HepG2 (cell line): ENCODE measurements around the gene COA3. TPM values are rescaled to one million over a fixed set of nuclear protein-coding genes. Genes with fewer than 3 reads are reported as not detected.

Source experiments
- FLYWCH1 ChIP-seq: sonication (generic); formaldehyde crosslinking; IDR thresholded peaks from 2 replicates; pipeline ENCODE4 v1.8.1; 2023; ENCODE audit warnings: mild to moderate bottlenecking, missing genetic modification reagents
- FOSL1 ChIP-seq: sonication (generic); formaldehyde crosslinking; IDR thresholded peaks from 2 replicates; pipeline ENCODE4 v1.9.0; 2021; ENCODE audit warnings: missing genetic modification reagents, borderline replicate concordance
- HDAC6 ChIP-seq: fragments of 200-600 bp; sonication (generic); IDR thresholded peaks from 2 replicates; pipeline ENCODE4 v1.7.0; 2017; ENCODE audit warnings: mild to moderate bottlenecking, antibody characterized with exemption, low read length, low read depth
- JUN ChIP-seq: sonication (generic); formaldehyde crosslinking; IDR thresholded peaks from 2 replicates; pipeline ENCODE4 v1.4.0; 2020; ENCODE audit warnings: mild to moderate bottlenecking, missing genetic modification reagents
- NBN ChIP-seq: fragments of 450-650 bp; conservative IDR thresholded peaks from 2 replicates; pipeline ENCODE4 v1.6.1; 2017
- NFYC ChIP-seq: IDR thresholded peaks from 2 replicates; pipeline ENCODE4 v1.6.1; 2016; ENCODE audit warnings: missing genetic modification reagents, missing compliant biosample characterization
- PBX3 ChIP-seq: sonication (generic); formaldehyde crosslinking; IDR thresholded peaks from 2 replicates; pipeline ENCODE4 v1.8.1; 2023; ENCODE audit warnings: missing genetic modification reagents, inconsistent platforms, borderline replicate concordance
- PHF20 ChIP-seq: sonication (generic); formaldehyde crosslinking; IDR thresholded peaks from 2 replicates; pipeline ENCODE4 v1.5.0; 2020; ENCODE audit warnings: mild to moderate bottlenecking, missing genetic modification reagents
- PITX1 ChIP-seq: sonication (generic); formaldehyde crosslinking; IDR thresholded peaks from 2 replicates; pipeline ENCODE4 v1.5.1; 2020; ENCODE audit warnings: mild to moderate bottlenecking, missing genetic modification reagents
- RAD21 ChIP-seq: fragments of 450-650 bp; formaldehyde crosslinking; IDR thresholded peaks from 2 replicates; pipeline ENCODE4 v1.5.0; 2020; ENCODE audit warnings: mild to moderate bottlenecking
- RBAK ChIP-seq: sonication (generic); formaldehyde crosslinking; IDR thresholded peaks from 2 replicates; pipeline ENCODE4 v1.5.1; 2020; ENCODE audit warnings: mild to moderate bottlenecking, missing genetic modification reagents
- TSC22D2 ChIP-seq: sonication (generic); formaldehyde crosslinking; IDR thresholded peaks from 2 replicates; pipeline ENCODE4 v1.5.1; 2020; ENCODE audit warnings: missing genetic modification reagents, mild to moderate bottlenecking, borderline replicate concordance
- ZNF205 ChIP-seq: IDR thresholded peaks from 2 replicates; pipeline ENCODE4 v1.6.1; 2018; ENCODE audit warnings: missing biosample characterization, missing genetic modification reagents
- ZNF414 ChIP-seq: sonication (generic); formaldehyde crosslinking; IDR thresholded peaks from 2 replicates; pipeline ENCODE4 v1.5.0; 2020; ENCODE audit warnings: missing genetic modification reagents
- ZNF879 ChIP-seq: sonication (generic); formaldehyde crosslinking; IDR thresholded peaks from 2 replicates; pipeline ENCODE4 v1.8.1; 2023; ENCODE audit warnings: missing genetic modification reagents
- ZNF891 ChIP-seq: sonication (generic); formaldehyde crosslinking; IDR thresholded peaks from 2 replicates; pipeline ENCODE4 v1.5.0; 2020; ENCODE audit warnings: mild to moderate bottlenecking, missing genetic modification reagents
- polyA plus RNA-seq, 8 experiments: library from polyadenylated mRNA; depleted of rRNA in 3 of 8; stranded (reverse) in 7 of 8; unstranded in 1 of 8; fragments of >200 nt; fragmentation: Illumina TruSeq in 4 of 8; extraction: Trizol in 4 of 8; gene quantifications; 2 replicates each; pipeline versions ENCODE4 v1.2.1 to v1.2.3, GENCODE V29; 2011 to 2016; ENCODE audit warnings: low read depth in 4 of 8, missing spikeins in 1 of 8, mixed read lengths in 1 of 8; ENCODE audit not compliant: insufficient read depth in 1 of 8
- total RNA-seq, 5 experiments: library from RNA; depleted of rRNA; stranded (reverse); fragments of >200 nt; fragmentation: Illumina TruSeq; extraction: Trizol; gene quantifications; 2 replicates each; pipeline ENCODE4 v1.2.3, GENCODE V29; 2016; ENCODE audit warnings: low read depth in 1 of 5
- TF ChIP-seq, protein P1 (sequence below): IDR thresholded peaks from 2 replicates; pipeline ENCODE4 v1.6.1; 2016; ENCODE audit warnings: mild to moderate bottlenecking, missing biosample characterization, missing genetic modification reagents
- TF ChIP-seq, protein P2 (sequence below): sonication (generic); formaldehyde crosslinking; IDR thresholded peaks from 2 replicates; pipeline ENCODE4 v1.5.0; 2020; ENCODE audit warnings: mild to moderate bottlenecking, missing genetic modification reagents, borderline replicate concordance
- TF ChIP-seq, protein P3 (sequence below): IDR thresholded peaks from 2 replicates; pipeline ENCODE4 v1.6.1; 2016; ENCODE audit warnings: missing biosample characterization, missing genetic modification reagents, low read depth

COA3 gene
- total and polyA plus RNA-seq, 2 of the 13 experiments (the other 11 are each of a cell fraction or from before 2014, with no cell fraction given): 133 to 202 TPM

DNA sequence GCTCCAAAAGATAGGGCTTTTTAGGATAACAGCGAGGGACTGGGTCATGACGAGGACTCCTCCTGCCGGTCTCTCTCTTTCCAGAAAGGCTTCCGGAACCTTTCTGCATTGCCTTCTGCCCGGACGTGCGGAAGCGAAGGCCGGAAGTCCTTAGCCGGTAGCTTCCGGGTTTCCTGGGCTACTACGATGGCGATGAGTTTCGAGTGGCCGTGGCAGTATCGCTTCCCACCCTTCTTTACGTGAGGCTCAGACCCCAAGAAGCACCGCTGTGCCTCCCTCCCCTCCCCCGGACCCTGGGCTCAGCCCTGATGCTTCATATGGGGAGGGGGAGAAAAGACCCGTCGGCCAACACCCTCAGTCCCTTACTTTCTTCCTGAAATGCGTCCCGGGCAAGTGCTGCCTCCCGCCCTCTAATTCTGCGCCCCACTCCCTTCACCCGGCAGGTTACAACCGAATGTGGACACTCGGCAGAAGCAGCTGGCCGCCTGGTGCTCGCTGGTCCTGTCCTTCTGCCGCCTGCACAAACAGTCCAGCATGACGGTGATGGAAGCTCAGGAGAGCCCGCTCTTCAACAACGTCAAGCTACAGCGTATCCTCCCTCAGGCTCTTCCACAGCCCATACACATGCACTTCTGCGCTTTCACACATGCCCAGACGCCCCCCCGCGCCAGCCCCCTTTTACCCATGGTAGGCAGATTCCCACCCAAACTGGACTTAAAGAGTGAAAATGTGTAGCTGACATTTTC is 25.0 kb downstream of the COA3 start, which contains the start of gene VPS25 (continued):
- no peak for TF ChIP-seq PBX3 (CRISPR knock-in tag)
- TF ChIP-seq, protein P1, sequence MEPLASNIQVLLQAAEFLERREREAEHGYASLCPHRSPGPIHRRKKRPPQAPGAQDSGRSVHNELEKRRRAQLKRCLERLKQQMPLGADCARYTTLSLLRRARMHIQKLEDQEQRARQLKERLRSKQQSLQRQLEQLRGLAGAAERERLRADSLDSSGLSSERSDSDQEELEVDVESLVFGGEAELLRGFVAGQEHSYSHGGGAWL (CRISPR knock-in tag): peak; percentile 95
- 0 out of 2 replicates have a peak, but pooled peaks have one; percentile 49 for TF ChIP-seq RBAK
- no peak for TF ChIP-seq JUN (CRISPR knock-in tag)
- peak; percentile 94; the same call in 1 of the 2 replicates for TF ChIP-seq TSC22D2
- TF ChIP-seq, protein P2, sequence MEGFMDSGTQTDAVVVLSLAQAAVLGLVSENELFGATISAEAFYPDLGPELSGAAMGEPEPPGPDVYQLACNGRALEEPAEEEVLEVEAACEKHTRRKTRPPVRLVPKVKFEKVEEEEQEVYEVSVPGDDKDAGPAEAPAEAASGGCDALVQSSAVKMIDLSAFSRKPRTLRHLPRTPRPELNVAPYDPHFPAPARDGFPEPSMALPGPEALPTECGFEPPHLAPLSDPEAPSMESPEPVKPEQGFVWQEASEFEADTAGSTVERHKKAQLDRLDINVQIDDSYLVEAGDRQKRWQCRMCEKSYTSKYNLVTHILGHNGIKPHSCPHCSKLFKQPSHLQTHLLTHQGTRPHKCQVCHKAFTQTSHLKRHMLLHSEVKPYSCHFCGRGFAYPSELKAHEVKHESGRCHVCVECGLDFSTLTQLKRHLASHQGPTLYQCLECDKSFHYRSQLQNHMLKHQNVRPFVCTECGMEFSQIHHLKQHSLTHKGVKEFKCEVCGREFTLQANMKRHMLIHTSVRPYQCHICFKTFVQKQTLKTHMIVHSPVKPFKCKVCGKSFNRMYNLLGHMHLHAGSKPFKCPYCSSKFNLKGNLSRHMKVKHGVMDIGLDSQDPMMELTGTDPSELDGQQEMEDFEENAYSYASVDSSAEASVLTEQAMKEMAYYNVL (CRISPR knock-in tag): peak; percentile 67; the same call in 1 of the 2 replicates
- no peak for TF ChIP-seq FLYWCH1 (CRISPR knock-in tag)
- peak; percentile 74 for TF ChIP-seq RAD21 (CRISPR knock-in tag)
- peak; percentile 73 for TF ChIP-seq PITX1 (CRISPR knock-in tag)
- TF ChIP-seq FOSL1 (CRISPR knock-in tag): peak; percentile 1; the same call in 1 of the 2 replicates
- peak; percentile 88 for TF ChIP-seq ZNF414 (CRISPR knock-in tag)
- TF ChIP-seq ZNF891 (CRISPR knock-in tag): peak; percentile 86
- TF ChIP-seq, protein P3, sequence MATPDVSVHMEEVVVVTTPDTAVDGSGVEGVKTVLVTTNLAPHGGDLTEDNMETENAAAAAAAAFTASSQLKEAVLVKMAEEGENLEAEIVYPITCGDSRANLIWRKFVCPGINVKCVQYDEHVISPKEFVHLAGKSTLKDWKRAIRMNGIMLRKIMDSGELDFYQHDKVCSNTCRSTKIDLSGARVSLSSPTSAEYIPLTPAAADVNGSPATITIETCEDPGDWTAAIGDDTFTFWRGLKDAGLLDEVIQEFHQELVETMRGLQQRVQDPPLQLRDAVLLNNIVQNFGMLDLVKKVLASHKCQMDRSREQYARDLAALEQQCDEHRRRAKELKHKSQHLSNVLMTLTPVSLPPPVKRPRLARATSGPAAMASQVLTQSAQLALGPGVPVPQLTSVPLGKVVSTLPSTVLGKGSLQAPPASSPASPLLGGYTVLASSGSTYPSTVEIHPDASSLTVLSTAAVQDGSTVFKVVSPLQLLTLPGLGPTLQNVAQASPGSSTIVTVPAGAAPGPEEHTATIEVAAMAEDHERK (CRISPR knock-in tag): peak; percentile 47; the same call in 1 of the 2 replicates
- peak; percentile 98 for TF ChIP-seq PHF20 (CRISPR knock-in tag)
- TF ChIP-seq ZNF205 (CRISPR knock-in tag): peak; percentile 92
- TF ChIP-seq NBN: no peak
- peak; percentile 48 for TF ChIP-seq NFYC
- TF ChIP-seq HDAC6: no peak
- TF ChIP-seq ZNF879 (CRISPR knock-in tag): no peak
